Ovary (tissue), 3 donors: ENCODE data around the gene SEZ6.

Experiments
- POLR2A ChIP-seq: fragments of 450-650 bp; IDR thresholded peaks from one replicate; pipeline ENCODE4 v1.6.1; 2017; ENCODE audit warnings: antibody characterized with exemption, mild to moderate bottlenecking, moderate library complexity
- TF ChIP-seq, protein P1 (sequence below), 3 donors: fragments of 450-650 bp in 2 of 3; fragments of 200-600 bp in 1 of 3; IDR thresholded peaks; one replicate each; pipeline versions ENCODE4 v1.5.1 to v1.8.0; 2016 to 2022; ENCODE audit warnings: antibody characterized with exemption in 3 of 3, mild to moderate bottlenecking in 1 of 3
- donor health status: DM: no; HTN: no; CAD: no.

- TF ChIP-seq POLR2A, result no peak
- TF ChIP-seq, protein P1, sequence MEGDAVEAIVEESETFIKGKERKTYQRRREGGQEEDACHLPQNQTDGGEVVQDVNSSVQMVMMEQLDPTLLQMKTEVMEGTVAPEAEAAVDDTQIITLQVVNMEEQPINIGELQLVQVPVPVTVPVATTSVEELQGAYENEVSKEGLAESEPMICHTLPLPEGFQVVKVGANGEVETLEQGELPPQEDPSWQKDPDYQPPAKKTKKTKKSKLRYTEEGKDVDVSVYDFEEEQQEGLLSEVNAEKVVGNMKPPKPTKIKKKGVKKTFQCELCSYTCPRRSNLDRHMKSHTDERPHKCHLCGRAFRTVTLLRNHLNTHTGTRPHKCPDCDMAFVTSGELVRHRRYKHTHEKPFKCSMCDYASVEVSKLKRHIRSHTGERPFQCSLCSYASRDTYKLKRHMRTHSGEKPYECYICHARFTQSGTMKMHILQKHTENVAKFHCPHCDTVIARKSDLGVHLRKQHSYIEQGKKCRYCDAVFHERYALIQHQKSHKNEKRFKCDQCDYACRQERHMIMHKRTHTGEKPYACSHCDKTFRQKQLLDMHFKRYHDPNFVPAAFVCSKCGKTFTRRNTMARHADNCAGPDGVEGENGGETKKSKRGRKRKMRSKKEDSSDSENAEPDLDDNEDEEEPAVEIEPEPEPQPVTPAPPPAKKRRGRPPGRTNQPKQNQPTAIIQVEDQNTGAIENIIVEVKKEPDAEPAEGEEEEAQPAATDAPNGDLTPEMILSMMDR (IDR thresholded peaks at IDR 0.05), result no peak
These were observed 58.2 kb downstream of the SEZ6 start for GRCh38 chr17:28947639-28948038.
